HG02763 (cell line): ENCODE data around the gene CPNE2.
"Not testable (repeated sequence)": the region's sequence is repeated elsewhere in the genome, so short reads cannot be mapped to it uniquely, and the experiment has no call there.

Experiments
- ATAC-seq: cut with Tn5 transposase; IDR thresholded peaks from one replicate; pipeline ENCODE4 v1.9.1; 2021; ENCODE audit warnings: mild to moderate bottlenecking, moderate library complexity; ENCODE audit not compliant: unreplicated experiment

The CPNE2 gene

DNA sequence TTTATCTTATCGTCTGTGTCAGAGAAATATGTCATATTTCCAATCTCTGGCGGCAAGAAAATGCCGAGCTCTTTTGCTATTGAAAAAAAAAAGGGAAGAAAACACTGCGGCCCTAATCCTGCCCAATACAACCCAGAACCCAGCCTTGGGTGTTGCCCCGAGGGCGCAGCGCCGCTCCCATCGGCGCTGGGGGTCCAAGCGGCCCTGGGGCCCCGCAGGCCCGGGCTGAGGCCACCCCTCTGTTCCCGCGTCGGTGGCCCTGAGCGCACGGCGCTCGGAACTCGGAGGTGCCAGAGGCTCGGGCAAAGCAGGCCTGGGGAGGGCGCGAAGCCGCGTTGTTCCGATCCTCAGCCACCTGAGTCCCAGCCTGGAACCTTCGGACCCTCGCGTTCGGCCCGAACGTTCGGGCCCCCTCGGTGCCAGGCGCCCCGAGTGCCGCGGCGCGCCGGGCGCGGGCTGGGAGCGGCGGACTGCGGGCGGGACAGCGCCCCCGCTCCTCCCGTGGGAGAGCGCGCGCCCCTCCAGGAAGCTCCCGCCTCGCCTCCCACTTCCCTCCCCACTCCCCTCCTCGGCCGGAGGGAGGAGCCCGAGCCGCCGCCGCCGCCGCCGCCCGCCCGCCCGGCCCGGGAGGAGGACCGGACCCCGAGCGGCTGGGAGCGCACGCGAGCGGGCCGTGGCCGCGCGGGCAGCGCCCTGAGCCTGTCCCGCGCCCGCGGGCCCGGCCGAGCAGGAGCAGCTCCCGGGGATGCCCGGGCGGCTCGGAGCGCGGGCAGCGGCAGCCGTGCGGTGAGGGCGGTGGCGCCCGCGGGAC, at the start of gene CPNE2:
Gene CPNE2, plus strand, starts transcription at position 609 of the 811 bp plus-strand sequence. CDS start 18,160 bp downstream, outside the sequence.
- ATAC-seq: no peak

- ATAC-seq: no peak
Observed at GRCh38 chr16:57043248-57043647, 49.1 kb upstream of the CPNE2 start.

- no peak for ATAC-seq
Observed at GRCh38 chr16:57044931-57045693, 47.3 kb upstream of the CPNE2 start.

- ATAC-seq: no peak
Observed at GRCh38 chr16:57045694-57046381, 46.5 kb upstream of the CPNE2 start.

DNA sequence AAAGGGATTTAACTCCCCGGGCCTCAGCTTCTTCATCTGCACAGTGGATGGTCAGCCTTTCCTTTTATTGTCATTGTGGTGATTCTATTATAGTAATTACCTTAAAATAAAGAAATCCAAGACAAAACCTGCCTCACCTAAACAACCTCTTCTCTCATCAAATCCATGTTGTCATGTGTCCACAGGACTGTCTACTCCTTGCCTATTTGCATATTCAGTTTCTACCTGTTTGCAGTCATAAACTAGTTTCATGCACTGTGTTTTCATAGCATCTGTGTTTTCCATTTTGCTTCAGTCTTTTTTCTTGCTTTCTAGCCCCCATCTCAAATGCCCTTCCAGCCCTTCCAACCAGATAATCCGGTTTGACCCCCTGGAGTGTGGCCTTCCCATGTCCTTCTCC, 44.3 kb upstream of the CPNE2 start:
- ATAC-seq: no peak

- peak; percentile 44 for ATAC-seq
Observed at GRCh38 chr16:57049678-57050077, 42.7 kb upstream of the CPNE2 start.

- no peak for ATAC-seq
Observed at GRCh38 chr16:57051696-57052228, 40.6 kb upstream of the CPNE2 start.

DNA sequence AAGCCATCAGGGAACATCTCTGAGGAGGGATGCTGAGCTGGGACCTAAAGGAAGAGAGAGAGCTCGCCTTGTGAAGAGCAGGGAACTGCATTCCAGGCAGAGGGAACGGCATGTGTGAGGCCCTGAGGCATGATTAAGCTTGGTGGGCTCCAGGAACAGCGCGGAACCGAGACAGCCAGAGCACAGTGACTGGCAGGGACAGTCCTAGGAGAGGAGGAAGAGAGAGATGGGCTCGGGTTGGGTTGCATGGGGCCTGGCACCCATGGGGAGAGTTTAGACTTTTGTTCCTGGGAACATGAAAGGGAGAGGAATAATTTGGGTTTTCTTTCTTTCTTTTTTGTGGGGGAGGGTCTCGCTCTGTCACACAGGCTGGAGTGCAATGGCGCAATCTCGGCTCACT, 39.2 kb upstream of the CPNE2 start:
- ATAC-seq: no peak

GRCh38 chr16:57054338-57054737, 38.0 kb upstream of the CPNE2 start:
- ATAC-seq: no peak

DNA sequence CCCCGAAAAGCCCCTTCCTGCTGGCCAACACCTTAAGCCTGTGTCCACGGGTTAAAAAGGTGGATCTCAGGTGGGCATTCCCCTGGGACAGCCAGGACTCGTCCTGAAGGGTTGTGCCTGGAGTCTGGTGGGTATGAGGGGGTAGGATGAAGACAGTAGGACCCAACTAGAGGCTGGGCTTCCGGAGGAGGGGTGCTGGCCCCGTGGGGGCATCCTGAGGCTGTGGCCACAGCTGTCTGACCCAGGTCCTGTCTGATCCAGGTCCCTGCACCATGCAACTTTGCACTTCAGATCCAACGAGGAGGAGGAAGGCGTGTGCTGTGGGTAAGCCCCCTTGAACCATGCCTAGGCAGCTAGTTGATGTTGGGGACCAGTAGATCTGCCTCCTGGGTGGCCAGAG, 37.6 kb upstream of the CPNE2 start:
- ATAC-seq: no peak

GRCh38 chr16:57055671-57056070, 36.7 kb upstream of the CPNE2 start:
- no peak for ATAC-seq

DNA sequence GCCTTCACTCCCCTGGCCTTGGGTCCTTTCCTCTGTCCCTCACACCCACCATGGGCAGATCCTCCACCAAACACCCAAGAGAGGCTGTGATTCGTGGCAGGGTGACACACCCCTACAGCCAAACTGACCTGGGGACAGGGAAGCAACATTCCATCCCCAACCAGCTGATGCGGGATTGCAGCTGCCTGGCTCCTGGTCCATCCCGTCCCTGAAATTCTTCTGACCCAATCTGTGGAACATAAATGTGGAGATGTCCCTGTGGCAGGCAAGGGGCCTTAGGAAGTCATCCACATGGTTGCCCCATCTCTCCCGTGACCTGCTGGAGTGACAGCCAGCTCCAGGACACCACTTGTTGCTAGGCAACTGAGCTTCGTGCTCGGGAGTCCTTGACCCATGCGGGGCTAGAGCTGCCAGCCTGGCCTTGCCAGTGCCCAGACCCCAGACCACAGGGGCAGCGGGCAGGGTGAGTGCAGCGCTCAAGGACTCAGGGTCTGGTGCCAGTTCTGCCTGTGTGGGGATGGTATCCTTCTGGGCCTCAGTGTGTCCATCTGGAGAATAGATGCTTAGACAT, 34.0 kb upstream of the CPNE2 start:
- ATAC-seq: no peak

DNA sequence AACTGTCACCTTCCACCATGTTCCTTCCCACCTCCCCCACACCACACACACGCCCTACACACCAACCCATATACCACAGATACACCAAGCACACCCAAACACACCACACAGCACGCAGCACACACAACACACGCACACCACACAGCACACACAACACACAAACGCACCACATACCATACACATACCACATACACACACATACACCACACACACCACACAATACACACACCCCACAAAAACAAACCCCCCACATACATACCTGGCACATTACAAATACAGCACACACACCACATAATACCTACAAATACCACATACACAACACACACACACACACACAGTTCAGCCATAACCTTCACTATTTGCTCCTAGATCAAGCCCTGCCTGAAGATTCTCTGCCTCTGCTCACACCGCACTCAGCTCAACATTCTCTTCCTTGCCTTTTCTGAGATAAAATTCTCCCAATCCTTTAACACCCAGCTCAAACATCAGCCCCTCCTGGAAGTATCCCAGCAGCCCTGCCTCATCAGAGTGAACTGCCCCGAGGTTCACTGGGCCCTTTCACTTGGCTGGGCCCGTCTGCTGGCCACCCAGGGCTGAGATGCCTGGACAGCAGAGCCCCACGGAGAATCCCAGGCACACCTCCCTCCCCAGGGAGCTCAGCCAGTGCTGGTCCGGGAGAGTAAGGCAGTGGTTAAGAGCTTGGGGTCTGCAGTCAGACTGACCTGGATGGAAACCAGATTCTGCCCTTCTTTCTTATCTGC, 31.9 kb upstream of the CPNE2 start:
- no peak for ATAC-seq

DNA sequence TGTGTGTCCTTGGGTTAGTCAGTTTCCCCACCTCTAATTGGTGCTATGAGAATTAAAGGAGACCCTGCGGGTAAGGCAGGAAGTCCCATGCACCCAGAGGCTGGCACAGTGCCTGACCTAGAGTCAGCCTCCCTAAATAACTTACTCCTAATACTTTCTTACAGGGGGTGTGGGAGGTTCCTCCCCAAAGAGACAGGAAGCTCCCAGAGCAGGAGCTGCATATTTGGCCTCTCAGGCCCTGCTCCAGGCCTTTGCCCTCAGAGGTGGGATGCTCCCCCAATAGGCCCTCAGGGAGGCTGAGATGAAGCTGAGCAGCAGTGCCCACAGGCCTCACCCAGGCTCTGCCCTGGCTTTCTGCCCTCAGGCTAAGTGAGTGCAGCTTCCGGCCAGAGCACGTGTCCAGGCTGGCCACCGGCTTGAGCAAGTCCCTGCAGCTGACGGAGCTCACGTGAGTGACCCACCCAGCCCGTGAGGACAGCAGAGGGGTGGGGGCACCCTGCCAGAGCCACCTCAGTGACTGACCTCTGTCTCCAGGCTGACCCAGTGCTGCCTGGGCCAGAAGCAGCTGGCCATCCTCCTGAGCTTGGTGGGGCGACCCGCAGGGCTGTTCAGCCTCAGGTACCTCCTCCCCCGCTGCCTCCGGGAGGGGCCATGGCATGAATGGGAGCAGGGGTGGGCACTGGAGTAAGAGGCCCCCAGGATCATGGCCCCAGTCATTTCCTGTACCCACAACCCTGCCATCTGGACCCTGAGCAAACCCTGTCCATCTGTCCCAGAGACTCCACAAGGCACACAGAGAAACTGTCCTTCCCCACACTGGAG, 31.1 kb upstream of the CPNE2 start:
- ATAC-seq: no peak

DNA sequence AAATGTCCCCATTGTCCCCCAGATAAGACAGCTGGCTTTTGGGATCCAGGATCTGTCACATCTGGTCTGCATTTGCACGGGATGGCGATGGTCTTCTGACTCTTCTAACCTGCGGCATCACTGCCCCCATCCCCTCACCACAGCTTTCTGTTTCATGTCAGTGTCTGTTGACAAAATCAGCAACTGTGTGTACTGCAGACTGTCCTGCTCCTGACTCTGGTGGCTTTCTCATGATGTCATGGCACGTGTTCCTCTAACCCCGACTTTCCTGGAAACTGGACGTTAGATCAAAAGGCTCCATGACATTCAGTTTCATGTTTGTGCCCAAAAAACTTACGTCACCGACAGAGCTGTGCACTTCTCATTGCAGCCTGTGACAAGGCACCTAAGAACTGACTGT, 30.1 kb upstream of the CPNE2 start:
- ATAC-seq: no peak

DNA sequence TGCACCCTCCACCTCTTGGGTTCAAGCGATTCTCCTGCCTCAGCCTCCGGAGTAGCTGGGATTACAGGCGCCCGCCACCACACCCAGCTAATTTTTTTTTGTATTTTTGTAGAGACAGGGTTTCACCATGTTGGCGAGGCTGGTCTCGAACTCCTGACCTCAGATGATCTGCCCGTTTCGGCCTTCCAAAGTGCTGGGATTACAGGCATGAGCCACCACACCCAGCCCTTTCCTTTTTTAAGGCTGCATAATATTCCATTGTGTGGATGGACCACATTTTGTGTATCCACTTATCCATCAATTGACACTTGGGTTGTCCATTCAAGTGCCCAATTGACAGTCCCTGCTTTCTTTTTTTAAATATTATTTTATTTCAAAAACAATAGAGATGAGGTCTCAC, 29.2 kb upstream of the CPNE2 start:
- ATAC-seq: not testable (repeated sequence)

DNA sequence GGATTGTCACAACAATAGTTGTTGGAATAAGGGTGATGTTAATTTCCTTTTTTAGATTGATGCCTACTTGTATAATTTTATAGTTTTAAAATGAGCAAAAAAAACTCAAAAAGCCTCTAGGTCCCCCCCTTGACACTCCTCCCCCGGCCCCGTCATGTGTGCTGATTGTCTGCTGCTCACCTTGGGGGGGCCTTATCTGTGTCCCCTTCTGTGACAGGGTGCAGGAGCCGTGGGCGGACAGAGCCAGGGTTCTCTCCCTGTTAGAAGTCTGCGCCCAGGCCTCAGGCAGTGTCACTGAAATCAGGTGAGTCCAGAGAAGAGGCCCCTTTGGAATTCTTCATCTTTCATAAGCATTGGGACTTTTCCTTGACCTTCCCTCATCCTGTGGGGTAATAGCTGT, 27.4 kb upstream of the CPNE2 start:
- ATAC-seq: no peak

GRCh38 chr16:57066625-57067024, 25.8 kb upstream of the CPNE2 start:
- ATAC-seq: no peak

DNA sequence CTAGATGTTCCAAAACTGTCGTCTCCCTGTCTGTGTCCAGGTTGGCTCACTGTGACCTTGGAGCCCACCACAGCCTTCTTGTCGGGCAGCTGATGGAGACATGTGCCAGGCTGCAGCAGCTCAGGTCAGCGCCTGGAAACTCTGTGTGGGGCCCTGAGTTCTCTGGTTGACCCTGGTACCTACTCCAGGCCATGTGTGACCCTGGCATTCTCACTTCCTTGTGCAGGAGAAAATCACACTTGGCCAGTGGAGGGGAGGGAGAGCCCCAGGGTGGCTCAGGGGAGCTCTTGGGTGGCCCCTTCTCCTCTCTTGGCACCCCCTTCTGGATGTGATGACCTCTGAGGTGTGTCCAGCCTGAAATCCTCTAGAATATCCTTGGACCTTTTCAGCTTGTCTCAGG, 25.0 kb upstream of the CPNE2 start:
- ATAC-seq: no peak
